Esophagus muscularis mucosa (tissue), 4 donors: Measurements from ENCODE around the gene IP6K2. TPM values are rescaled to one million over a fixed set of nuclear protein-coding genes. Genes with fewer than 3 reads are reported as not detected.

Experiments used
- DNase-seq: peaks from one replicate; pipeline ENCODE4 v3.0.0-alpha.2; 2017; ENCODE audit errors: extremely low spot score
- H3K27ac ChIP-seq, 4 donors: fragments of 200-600 bp; sonication (generic); replicated peaks in 1 of 4; 1 replicate in 3 of 4; 2 replicates in 1 of 4; pipeline ENCODE4 v1.5.1; 2016 to 2019; ENCODE audit warnings: mild to moderate bottlenecking in 1 of 4
- H3K27me3 ChIP-seq, 4 donors: fragments of 200-600 bp; sonication (generic); one replicate each; pipeline versions ENCODE4 v1.5.1 to v1.6.0; 2016 to 2019
- H3K36me3 ChIP-seq, 4 donors: fragments of 200-600 bp; sonication (generic); one replicate each; pipeline ENCODE4 v1.5.1; 2016 to 2019
- H3K4me1 ChIP-seq, 4 donors: fragments of 200-600 bp; sonication (generic); one replicate each; pipeline ENCODE4 v1.5.1; 2016 to 2019
- H3K4me3 ChIP-seq, 4 donors: fragments of 200-600 bp; sonication (generic); 1 replicate in 2 of 4; 2 replicates in 2 of 4; pipeline ENCODE4 v1.5.1; 2016 to 2019; ENCODE audit warnings: mild to moderate bottlenecking in 4 of 4, moderate library complexity in 1 of 4
- H3K9me3 ChIP-seq, 4 donors: fragments of 200-600 bp; sonication (generic); 1 replicate in 3 of 4; 2 replicates in 1 of 4; pipeline ENCODE4 v1.5.1; 2016 to 2019
- EP300 ChIP-seq: sonication (generic); formaldehyde crosslinking; IDR thresholded peaks from one replicate; pipeline ENCODE4 v1.6.1; 2017; ENCODE audit warnings: antibody characterized with exemption
- POLR2A ChIP-seq: fragments of 450-650 bp; IDR thresholded peaks from one replicate; pipeline ENCODE4 v1.6.1; 2017; ENCODE audit warnings: antibody characterized with exemption, moderate library complexity, mild to moderate bottlenecking, low read depth
- POLR2AphosphoS5 ChIP-seq, 2 donors: sonication (generic); formaldehyde crosslinking; IDR thresholded peaks; one replicate each; pipeline ENCODE4 v1.6.1; 2017; ENCODE audit warnings: antibody characterized with exemption in 2 of 2
- WGBS: methylation state at CpG from one replicate; pipeline ENCODE4 v1.1.5; 2018; 5-methylcytosine and 5-hydroxymethylcytosine counted together
- intact Hi-C: fragments of 100-400 bp; cut with DNase I; formaldehyde crosslinking; loops from one replicate; pipeline ENCODE4 v1.15.1; 2023
- total RNA-seq, 4 donors: library from RNA; depleted of rRNA; stranded (reverse); fragments of >200 nt; gene quantifications; one replicate each; pipeline versions ENCODE4 v1.1.0 to v1.2.1, GENCODE V29; 2016
- TF ChIP-seq, protein P1 (sequence below), 3 experiments: fragments of 200-600 bp in 2 of 3; fragments of 450-650 bp in 1 of 3; sonication (generic) in 2 of 3; IDR thresholded peaks; one replicate each; pipeline ENCODE4 v1.5.1; 2017 to 2019; ENCODE audit warnings: antibody characterized with exemption in 3 of 3, mild to moderate bottlenecking in 2 of 3, moderate library complexity in 1 of 3

Gene IP6K2
- total RNA-seq, 4 donors from 2014 or later, result 31.0 to 57.5 (median 41.2) TPM

DNA sequence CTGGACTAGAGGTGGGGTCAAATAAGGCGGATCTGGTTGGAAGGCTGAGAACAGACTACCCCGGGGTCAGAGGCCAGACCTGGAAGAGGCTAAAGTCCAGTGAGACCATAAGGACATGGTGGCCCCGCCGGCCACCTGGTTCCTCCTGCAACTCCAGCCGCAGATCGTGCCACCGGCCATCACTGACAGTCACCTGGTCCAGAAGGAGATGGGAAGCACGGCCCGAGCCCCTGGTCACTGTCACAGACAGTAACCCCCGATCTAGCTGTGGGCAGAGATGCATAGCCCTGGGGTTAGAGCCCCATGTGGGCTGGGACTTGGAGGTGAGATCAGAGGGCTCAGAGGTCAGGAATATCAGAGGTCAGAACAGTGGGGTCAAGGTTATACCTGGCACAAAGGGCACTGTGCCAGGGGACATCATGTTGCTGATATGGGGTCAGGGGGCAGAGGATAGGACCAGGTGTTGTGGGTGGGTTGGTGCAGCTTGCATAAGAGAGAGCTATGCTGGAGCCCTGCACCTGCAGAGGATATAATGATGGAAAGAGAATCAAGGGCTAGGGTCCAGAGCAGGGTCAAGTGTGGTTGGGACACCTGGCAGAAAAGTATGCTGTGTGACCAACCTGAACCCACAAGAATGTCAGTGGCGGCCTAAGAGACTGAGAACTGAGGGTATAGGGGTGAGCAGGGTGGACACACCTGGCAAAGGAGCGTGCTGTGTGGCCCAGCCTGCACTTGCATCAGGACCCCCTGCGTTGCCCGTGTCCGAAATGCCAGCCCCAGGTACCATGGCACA lies 63.9 kb downstream of the IP6K2 start:
- 90% methylated on average over 12 of the region's 15 CpGs for WGBS
- no peak overlapping the region for H3K27ac ChIP-seq
- H3K9me3 ChIP-seq, result no peaks in the 10 kb centered on the region
- no peak for TF ChIP-seq POLR2AphosphoS5 (IDR thresholded peaks at IDR 0.05)
- TF ChIP-seq, protein P1, sequence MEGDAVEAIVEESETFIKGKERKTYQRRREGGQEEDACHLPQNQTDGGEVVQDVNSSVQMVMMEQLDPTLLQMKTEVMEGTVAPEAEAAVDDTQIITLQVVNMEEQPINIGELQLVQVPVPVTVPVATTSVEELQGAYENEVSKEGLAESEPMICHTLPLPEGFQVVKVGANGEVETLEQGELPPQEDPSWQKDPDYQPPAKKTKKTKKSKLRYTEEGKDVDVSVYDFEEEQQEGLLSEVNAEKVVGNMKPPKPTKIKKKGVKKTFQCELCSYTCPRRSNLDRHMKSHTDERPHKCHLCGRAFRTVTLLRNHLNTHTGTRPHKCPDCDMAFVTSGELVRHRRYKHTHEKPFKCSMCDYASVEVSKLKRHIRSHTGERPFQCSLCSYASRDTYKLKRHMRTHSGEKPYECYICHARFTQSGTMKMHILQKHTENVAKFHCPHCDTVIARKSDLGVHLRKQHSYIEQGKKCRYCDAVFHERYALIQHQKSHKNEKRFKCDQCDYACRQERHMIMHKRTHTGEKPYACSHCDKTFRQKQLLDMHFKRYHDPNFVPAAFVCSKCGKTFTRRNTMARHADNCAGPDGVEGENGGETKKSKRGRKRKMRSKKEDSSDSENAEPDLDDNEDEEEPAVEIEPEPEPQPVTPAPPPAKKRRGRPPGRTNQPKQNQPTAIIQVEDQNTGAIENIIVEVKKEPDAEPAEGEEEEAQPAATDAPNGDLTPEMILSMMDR (IDR thresholded peaks at IDR 0.05), result no peak
- TF ChIP-seq EP300, result no peak
- TF ChIP-seq POLR2A, result no peak
- peaks cover 0 to 7% (median 0%) of the 10 kb centered on the region in 4 donors for H3K27me3 ChIP-seq
- no peaks in the 10 kb centered on the region for H3K36me3 ChIP-seq
- DNase-seq, result no peak
- H3K4me3 ChIP-seq, result no peak overlapping the region
- intact Hi-C loops, result no loop called here
- peaks cover 4 to 20% (median 18%) of the 10 kb centered on the region in 4 donors for H3K4me1 ChIP-seq

DNA sequence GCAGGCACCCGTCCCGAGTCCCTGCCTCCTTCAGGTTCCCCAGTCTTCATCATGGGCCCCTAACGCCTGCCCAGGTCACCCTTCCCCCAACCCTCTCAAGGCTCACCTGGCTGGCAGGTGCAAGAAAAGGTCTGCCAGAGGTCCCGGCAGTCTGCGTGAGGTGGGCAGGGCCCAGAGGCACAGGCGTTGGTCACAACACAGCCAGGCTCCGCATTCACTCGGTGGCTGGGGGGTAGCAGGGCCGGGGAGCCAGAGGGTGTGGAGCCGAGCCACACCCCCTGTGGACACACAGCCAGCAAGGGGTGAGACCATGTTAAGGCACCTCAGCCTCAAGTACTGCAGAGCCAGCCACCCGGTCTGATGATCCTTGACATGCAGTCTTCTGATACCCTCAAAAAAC lies 65.2 kb downstream of the IP6K2 start:
- Histone ChIP-seq H3K4me3 (no peak overlapping the region), H3K27ac (no peak overlapping the region), H3K36me3 (no peaks in the 10 kb centered on the region), H3K27me3 (no peaks in the 10 kb centered on the region), H3K9me3 (no peaks in the 10 kb centered on the region), H3K4me1 (peaks cover 4 to 16% (median 15%) of the 10 kb centered on the region in 4 donors)
- intact Hi-C loops, result no loop called here
- no peak for DNase-seq
- TF ChIP-seq, protein P1 (IDR thresholded peaks at IDR 0.05), result no peak
- no peak for TF ChIP-seq POLR2A
- no peak for TF ChIP-seq POLR2AphosphoS5 (IDR thresholded peaks at IDR 0.05)
- TF ChIP-seq EP300, result no peak
- 98% methylated on average over 6 of the region's 11 CpGs for WGBS

DNA sequence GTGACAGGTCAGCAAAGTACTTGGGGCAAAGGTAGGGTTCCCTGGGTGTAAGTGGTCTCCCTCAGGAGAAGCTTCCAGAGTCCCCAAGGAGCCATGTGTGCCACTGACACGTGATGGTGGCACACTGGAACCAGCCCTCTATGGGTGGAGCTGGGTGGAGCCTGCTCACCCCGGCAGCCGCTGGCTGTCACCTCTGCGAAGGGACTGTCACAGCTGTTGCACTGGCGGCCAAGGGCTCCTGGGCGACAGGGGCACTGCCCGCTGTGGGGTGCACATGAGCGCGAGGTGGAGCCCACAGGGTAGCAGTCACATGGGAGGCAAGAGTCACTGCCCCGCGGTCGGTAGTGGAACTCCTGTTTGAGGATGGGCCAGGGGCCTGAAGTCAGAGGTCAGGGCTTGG lies 66.3 kb downstream of the IP6K2 start:
- intact Hi-C loops, result no loop called here
- no peak for DNase-seq

DNA sequence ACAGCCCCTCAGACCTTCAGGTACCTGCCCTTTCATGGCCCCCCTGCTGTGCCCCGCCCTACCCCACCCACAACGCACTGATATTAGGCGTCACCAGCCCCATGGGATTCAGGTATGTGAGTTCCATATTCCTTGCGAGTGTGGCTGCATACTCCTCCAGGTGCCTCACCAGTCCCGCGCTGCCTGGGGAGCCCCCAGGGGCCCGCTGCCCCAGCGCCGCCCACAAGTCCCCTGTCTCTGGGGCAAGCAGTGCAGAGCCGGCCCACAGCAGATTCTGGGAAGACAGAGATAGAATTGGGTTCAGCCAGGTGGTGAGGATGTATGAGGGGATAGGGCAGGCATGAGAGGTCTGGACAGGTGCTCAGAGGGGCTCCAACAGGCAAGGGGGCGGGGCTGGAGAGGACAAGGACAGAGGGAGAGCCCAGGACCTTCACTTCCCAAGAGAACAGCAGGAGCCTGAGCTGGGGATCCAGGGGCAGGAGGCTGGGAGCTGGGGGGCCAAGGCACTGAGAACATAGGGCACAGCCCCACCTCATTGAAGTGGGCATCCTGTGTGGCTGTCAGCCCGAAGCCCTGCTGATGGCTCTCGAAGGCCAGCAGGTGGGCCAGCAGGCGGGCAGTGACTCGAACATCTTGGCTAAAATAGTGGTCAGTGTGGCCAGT lies 68.7 kb downstream of the IP6K2 start:
- no peaks in the 10 kb centered on the region for H3K4me1 ChIP-seq
- no peak for DNase-seq
- no peaks in the 10 kb centered on the region for H3K36me3 ChIP-seq
- intact Hi-C loops, result no loop called here
- 95% methylated on average over 8 of the region's 15 CpGs for WGBS
- TF ChIP-seq POLR2A (no peak), EP300 (no peak), POLR2AphosphoS5 (IDR thresholded peaks at IDR 0.05) (no peak)
- TF ChIP-seq, protein P1 (IDR thresholded peaks at IDR 0.05), result no peak
- H3K9me3 ChIP-seq, result no peaks in the 10 kb centered on the region
- H3K27me3 ChIP-seq, result no peaks in the 10 kb centered on the region
- no peak overlapping the region for H3K4me3 ChIP-seq
- no peak overlapping the region for H3K27ac ChIP-seq

More for the DNA sequence above, 66.3 kb downstream of the IP6K2 start:
- Histone ChIP-seq H3K9me3 (no peaks in the 10 kb centered on the region), H3K27ac (no peak overlapping the region), H3K4me1 (peaks cover 0 to 5% (median 5%) of the 10 kb centered on the region in 4 donors), H3K4me3 (no peak overlapping the region), H3K36me3 (no peaks in the 10 kb centered on the region), H3K27me3 (no peaks in the 10 kb centered on the region)
- TF ChIP-seq POLR2AphosphoS5 (IDR thresholded peaks at IDR 0.05) (no peak), POLR2A (no peak), EP300 (no peak)
- TF ChIP-seq, protein P1 (IDR thresholded peaks at IDR 0.05), result no peak
- WGBS, result 82% methylated on average over 9 of the region's 12 CpGs
